ENCODE results near the gene PTPRD. TPM values are rescaled to one million over a fixed set of nuclear protein-coding genes. Genes with fewer than 3 reads are reported as not detected.

PTPRD gene
- total and polyA plus RNA-seq, 2 donors (not counting 1 experiment from before 2014, with no cell fraction given), result 0.35 to 4.8 TPM

DNA sequence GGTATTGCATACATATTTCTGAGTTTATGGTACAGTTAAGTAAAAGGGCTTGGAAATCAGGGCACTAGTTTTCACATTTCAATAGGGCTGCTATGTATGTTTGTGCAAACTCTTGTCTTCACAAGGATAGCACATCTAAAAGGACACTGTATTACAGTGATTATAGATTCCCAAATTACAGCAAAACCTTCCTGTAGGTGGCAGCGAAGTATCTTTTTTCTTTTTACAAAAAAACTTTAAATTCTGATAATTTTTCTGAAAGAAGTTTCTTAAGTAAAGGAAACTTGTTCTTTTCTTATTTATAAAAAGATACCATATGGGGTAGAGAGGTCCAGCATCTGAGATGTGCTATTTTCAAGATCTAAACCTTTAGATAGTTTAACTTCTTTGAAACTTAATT lies 337.8 kb downstream of the PTPRD start:
- peak in 1 of 2 donors; percentile 28 for DNase-seq (ENCODE audit: low read depth in 2 of 2)
- Histone ChIP-seq H3K9me3 (ENCODE audit: control insufficient read depth, insufficient read depth, low read depth, low read length) (no peaks in the 10 kb centered on the region), H3K4me3 (replicated peaks in 1 of 4; ENCODE audit: control extremely low read depth in 1 of 4, insufficient read depth in 1 of 4, low read depth in 3 of 4, low read length in 4 of 4) (no peak overlapping the region), H2AFZ (ENCODE audit: low read length) (no peak overlapping the region), H3K36me3 (ENCODE audit: control insufficient read depth, insufficient read depth, low read length) (no peaks in the 10 kb centered on the region), H3K9ac (ENCODE audit: insufficient read depth, low read length) (no peak overlapping the region), H3K4me1 (ENCODE audit: control insufficient read depth, extremely low read depth, insufficient read depth, low read length) (no peaks in the 10 kb centered on the region), H3K27ac (ENCODE audit: insufficient read depth, low read length) (no peak overlapping the region), H4K20me1 (ENCODE audit: control insufficient read depth, extremely low read depth, insufficient read depth, low read length) (no peaks in the 10 kb centered on the region), H3K27me3 (ENCODE audit: control insufficient read depth, insufficient read depth, low read length) (no peaks in the 10 kb centered on the region), H3K4me2 (ENCODE audit: extremely low read depth, insufficient read depth, low read length) (no peak overlapping the region), H3K79me2 (ENCODE audit: control insufficient read depth, insufficient read depth, low read length) (no peaks in the 10 kb centered on the region)
- TF ChIP-seq CTCF (conservative IDR thresholded peaks at IDR 0.05 in 1 of 2, IDR thresholded peaks at IDR 0.05 in 1 of 2; ENCODE audit: low read depth in 1 of 2, low read length in 2 of 2) (peak in 1 of 2 donors; percentile 34), EZH2 (IDR thresholded peaks at IDR 0.05; ENCODE audit: low read length, missing control alignments) (no peak)

- H3K4me2 ChIP-seq (ENCODE audit: extremely low read depth, insufficient read depth, low read length), result no peak overlapping the region
- no peaks in the 10 kb centered on the region for H3K27me3 ChIP-seq (ENCODE audit: control insufficient read depth, insufficient read depth, low read length)
- H2AFZ ChIP-seq (ENCODE audit: low read length), result no peak overlapping the region
- no peaks in the 10 kb centered on the region for H3K9me3 ChIP-seq (ENCODE audit: control insufficient read depth, insufficient read depth, low read depth, low read length)
- H3K36me3 ChIP-seq (ENCODE audit: control insufficient read depth, insufficient read depth, low read length), result no peaks in the 10 kb centered on the region
- no peaks in the 10 kb centered on the region for H4K20me1 ChIP-seq (ENCODE audit: control insufficient read depth, extremely low read depth, insufficient read depth, low read length)
- TF ChIP-seq CTCF (conservative IDR thresholded peaks at IDR 0.05 in 1 of 2, IDR thresholded peaks at IDR 0.05 in 1 of 2; ENCODE audit: low read depth in 1 of 2, low read length in 2 of 2) (no peak), EZH2 (IDR thresholded peaks at IDR 0.05; ENCODE audit: low read length, missing control alignments) (no peak)
- DNase-seq (ENCODE audit: low read depth in 2 of 2), result no peak
- no peaks in the 10 kb centered on the region for H3K4me1 ChIP-seq (ENCODE audit: control insufficient read depth, extremely low read depth, insufficient read depth, low read length)
- H3K4me3 ChIP-seq (replicated peaks in 1 of 4; ENCODE audit: control extremely low read depth in 1 of 4, insufficient read depth in 1 of 4, low read depth in 3 of 4, low read length in 4 of 4), result no peak overlapping the region
- H3K27ac ChIP-seq (ENCODE audit: insufficient read depth, low read length), result no peak overlapping the region
- H3K9ac ChIP-seq (ENCODE audit: insufficient read depth, low read length), result no peak overlapping the region
- no peaks in the 10 kb centered on the region for H3K79me2 ChIP-seq (ENCODE audit: control insufficient read depth, insufficient read depth, low read length)
These were observed 338.6 kb downstream of the PTPRD start for GRCh38 chr9:10274175-10274574.

GRCh38 chr9:10272830-10273229 lies 340.0 kb downstream of the PTPRD start:
- Histone ChIP-seq H3K4me3 (replicated peaks in 1 of 4; ENCODE audit: control extremely low read depth in 1 of 4, insufficient read depth in 1 of 4, low read depth in 3 of 4, low read length in 4 of 4) (no peak overlapping the region), H3K9ac (ENCODE audit: insufficient read depth, low read length) (no peak overlapping the region), H3K9me3 (ENCODE audit: control insufficient read depth, insufficient read depth, low read depth, low read length) (no peaks in the 10 kb centered on the region), H4K20me1 (ENCODE audit: control insufficient read depth, extremely low read depth, insufficient read depth, low read length) (no peaks in the 10 kb centered on the region), H3K4me2 (ENCODE audit: extremely low read depth, insufficient read depth, low read length) (no peak overlapping the region), H3K27me3 (ENCODE audit: control insufficient read depth, insufficient read depth, low read length) (no peaks in the 10 kb centered on the region), H3K4me1 (ENCODE audit: control insufficient read depth, extremely low read depth, insufficient read depth, low read length) (no peaks in the 10 kb centered on the region), H3K27ac (ENCODE audit: insufficient read depth, low read length) (no peak overlapping the region), H2AFZ (ENCODE audit: low read length) (no peak overlapping the region), H3K79me2 (ENCODE audit: control insufficient read depth, insufficient read depth, low read length) (no peaks in the 10 kb centered on the region), H3K36me3 (ENCODE audit: control insufficient read depth, insufficient read depth, low read length) (no peaks in the 10 kb centered on the region)
- no peak for DNase-seq (ENCODE audit: low read depth in 2 of 2)
- TF ChIP-seq EZH2 (IDR thresholded peaks at IDR 0.05; ENCODE audit: low read length, missing control alignments) (no peak), CTCF (conservative IDR thresholded peaks at IDR 0.05 in 1 of 2, IDR thresholded peaks at IDR 0.05 in 1 of 2; ENCODE audit: low read depth in 1 of 2, low read length in 2 of 2) (no peak)

All from fibroblast of lung (primary cell).